LNCaP clone FGC (cell line): Measurements from ENCODE around the gene PLXNA2.

ENCODE experiments used
- DNase-seq: peaks from one replicate; pipeline ENCODE4 v3.0.0-alpha.2; 2011; ENCODE audit warnings: low read depth
- H3K4me3 ChIP-seq: 2 replicates; pipeline ENCODE4 v1.5.1; 2011; ENCODE audit warnings: mild to moderate bottlenecking, low read depth, low read length, control low read depth
- TF ChIP-seq, protein P1 (sequence below): IDR thresholded peaks from 2 replicates; pipeline ENCODE4 v1.5.1; 2012; ENCODE audit warnings: mild to moderate bottlenecking; ENCODE audit not compliant: control insufficient read depth, insufficient read depth; ENCODE audit errors: extremely low read depth

Gene PLXNA2

DNA sequence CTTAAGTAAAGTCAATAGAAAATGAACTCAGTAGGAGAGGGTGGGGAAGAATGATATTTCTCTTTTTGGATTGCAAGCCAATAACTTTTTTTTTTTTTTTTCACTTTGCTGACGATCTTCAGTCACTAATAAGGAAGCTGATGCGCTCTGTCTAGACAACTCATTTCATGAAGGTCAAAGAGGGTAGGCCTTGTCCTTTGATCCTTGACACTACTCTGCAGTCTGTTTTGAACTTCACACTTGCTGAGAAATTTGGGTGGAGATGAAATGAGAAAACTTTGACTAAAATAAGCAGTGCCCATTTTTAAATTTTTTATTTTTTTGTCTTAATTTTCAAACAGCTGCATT lies 20.9 kb upstream of the PLXNA2 start:
- H3K4me3 ChIP-seq: no peak overlapping the region
- TF ChIP-seq, protein P1, sequence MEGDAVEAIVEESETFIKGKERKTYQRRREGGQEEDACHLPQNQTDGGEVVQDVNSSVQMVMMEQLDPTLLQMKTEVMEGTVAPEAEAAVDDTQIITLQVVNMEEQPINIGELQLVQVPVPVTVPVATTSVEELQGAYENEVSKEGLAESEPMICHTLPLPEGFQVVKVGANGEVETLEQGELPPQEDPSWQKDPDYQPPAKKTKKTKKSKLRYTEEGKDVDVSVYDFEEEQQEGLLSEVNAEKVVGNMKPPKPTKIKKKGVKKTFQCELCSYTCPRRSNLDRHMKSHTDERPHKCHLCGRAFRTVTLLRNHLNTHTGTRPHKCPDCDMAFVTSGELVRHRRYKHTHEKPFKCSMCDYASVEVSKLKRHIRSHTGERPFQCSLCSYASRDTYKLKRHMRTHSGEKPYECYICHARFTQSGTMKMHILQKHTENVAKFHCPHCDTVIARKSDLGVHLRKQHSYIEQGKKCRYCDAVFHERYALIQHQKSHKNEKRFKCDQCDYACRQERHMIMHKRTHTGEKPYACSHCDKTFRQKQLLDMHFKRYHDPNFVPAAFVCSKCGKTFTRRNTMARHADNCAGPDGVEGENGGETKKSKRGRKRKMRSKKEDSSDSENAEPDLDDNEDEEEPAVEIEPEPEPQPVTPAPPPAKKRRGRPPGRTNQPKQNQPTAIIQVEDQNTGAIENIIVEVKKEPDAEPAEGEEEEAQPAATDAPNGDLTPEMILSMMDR: no peak
- DNase-seq: no peak

GRCh38 chr1:208264469-208265121 lies 20.4 kb upstream of the PLXNA2 start:
- DNase-seq: no peak
- H3K4me3 ChIP-seq: no peak overlapping the region
- TF ChIP-seq, protein P1: no peak

- no peak overlapping the region for H3K4me3 ChIP-seq
- TF ChIP-seq, protein P1: no peak
- no peak for DNase-seq
Measured at GRCh38 chr1:208261874-208262273, 17.7 kb upstream of the PLXNA2 start.

GRCh38 chr1:208258277-208258676 lies 14.1 kb upstream of the PLXNA2 start:
- TF ChIP-seq, protein P1: no peak
- no peak overlapping the region for H3K4me3 ChIP-seq
- no peak for DNase-seq

DNA sequence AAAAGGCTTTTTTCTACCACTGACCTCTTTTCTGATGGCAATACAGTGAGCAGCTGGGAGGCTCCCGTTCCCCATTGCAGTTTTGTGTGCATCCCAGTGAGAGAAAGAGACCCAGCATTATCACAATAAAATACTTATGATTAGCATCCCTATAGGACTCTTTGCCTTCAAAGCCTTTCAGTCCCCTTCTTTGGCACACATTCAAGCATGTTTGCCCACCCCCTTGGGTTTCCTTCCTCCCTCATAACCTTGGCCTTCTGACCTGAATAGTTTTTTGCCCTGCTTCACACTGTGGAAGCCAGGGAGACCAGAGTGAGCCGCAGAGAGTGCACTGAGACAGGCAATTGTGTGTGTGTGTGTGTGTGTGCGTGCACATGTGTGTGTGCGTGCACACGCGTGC lies 13.2 kb upstream of the PLXNA2 start:
- TF ChIP-seq, protein P1: no peak
- no peak for DNase-seq
- no peak overlapping the region for H3K4me3 ChIP-seq

- no peak for DNase-seq
- H3K4me3 ChIP-seq: no peak overlapping the region
- TF ChIP-seq, protein P1: no peak
Measured at GRCh38 chr1:208256556-208256955, 12.4 kb upstream of the PLXNA2 start.

DNA sequence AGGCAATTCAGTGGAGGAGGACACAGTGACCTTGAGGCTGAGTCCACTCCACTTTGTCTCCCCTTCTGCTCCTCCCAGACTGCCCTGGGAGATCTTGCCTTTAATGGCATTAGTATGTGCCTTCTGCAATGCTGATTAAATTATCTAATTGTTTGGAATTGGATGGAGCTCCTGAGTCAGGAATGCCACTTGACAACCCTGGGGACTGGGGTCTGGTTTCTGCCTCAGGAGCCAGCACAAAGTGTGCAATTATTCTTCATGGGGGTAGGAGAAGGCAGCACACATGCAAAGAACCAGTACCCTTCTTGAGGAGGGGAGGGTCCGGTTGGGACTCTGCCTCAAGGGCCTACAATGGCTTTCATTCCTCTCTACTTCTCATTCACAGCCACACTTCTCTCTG lies 11.9 kb upstream of the PLXNA2 start:
- TF ChIP-seq, protein P1: no peak

More for the DNA sequence above, 11.9 kb upstream of the PLXNA2 start:
- no peak overlapping the region for H3K4me3 ChIP-seq
- DNase-seq: no peak
